Occipital lobe (tissue), 2 donors: ENCODE results near the gene FNBP1. TPM values are rescaled to one million over a fixed set of nuclear protein-coding genes. Genes with fewer than 3 reads are reported as not detected.
A peak's percentile ranks its signal among the peaks of the same experiment; 100 is the strongest.
"Not testable (repeated sequence)": the region's sequence is repeated elsewhere in the genome, so short reads cannot be mapped to it uniquely, and the experiment has no call there.

Experiments
- DNase-seq: peaks from one replicate; lab custom pipeline; 2025; lab: John Stamatoyannopoulos, UW
- total RNA-seq: library from RNA; depleted of rRNA; stranded (reverse); fragments of >200 nt; gene quantifications from one replicate; pipeline ENCODE4 v1.2.3, GENCODE V29; 2014

The FNBP1 gene
- total RNA-seq, 1 donor from 2014 or later, result 59.9 TPM

DNA sequence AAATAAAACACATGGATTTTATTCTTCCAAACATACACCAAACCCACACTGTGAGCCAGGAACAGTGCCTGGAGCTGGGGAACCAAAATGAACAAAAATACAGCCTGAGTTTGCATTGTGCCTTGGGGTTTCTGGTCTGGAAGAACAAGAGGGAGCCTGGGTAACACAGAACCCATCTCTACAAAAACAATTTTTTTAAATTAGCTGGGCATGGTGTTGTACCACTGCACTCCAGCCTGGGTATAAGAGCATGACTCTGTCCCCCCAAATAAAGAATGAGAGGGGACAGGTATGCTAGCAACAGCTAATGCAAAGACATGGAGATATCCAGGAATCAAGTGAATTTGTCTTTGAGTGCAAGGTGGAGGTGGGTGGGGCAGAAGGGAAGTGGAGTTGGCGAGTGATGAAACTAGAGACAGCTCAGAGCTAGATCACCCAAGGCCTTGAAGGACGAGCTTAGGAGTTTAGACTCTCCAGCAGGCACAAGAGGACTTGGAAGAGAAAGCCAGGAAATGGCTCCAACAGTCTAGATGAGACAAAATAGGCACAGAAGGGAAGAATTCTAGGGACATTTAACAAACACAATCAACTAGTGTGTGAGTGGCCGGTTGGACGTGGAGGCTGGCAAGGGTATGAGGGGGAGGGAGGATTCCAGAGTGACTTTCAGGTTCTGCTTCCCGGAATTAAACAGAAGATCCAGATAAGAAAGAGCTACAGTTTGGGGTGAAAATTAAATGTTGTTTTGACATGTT lies 47.4 kb downstream of the FNBP1 start:
- DNase-seq, result peak; percentile 5

DNA sequence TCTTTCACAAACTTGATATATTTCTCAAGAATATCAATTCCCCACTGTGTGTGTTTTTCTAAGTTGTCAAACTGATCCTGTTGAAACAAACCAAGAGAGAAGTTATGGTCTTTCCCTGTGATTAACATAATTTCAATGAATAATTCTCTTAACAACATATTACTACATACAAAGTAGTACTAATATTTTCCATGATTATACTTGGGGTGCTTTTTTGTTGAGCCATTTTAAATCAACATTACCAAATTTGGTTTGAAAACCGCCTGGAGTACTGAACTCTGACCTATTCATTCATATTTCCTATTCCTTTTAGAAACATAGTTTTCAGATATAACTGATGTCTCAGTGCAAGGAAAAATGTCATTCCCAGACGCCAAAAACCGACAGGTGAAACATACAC lies 48.1 kb downstream of the FNBP1 start:
- no peak for DNase-seq

DNA sequence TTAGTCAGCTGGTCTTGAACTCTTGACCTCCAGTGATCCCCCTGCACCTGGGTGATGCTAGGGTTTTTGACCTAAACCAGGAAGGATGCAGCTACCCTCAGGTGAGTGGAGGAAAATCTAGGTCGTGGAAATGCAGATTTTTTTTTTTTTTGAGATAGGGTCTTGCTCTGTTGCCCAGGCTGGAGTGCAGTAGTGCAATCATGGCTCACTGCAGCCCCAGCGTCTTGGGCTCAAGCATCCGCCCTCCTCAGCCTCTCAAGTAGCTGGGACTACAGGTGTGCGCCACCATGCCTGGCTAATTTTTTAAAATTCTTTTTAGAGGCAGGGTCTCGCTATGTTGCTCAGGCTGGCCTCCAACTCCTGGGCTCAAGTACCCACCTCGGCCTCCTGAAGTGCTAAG lies 51.9 kb downstream of the FNBP1 start:
- not testable (repeated sequence) for DNase-seq

GRCh38 chr9:129990269-129991010 lies 52.5 kb downstream of the FNBP1 start:
- no peak for DNase-seq

- no peak for DNase-seq
Observed at GRCh38 chr9:129989740-129990139, 53.2 kb downstream of the FNBP1 start.

- no peak for DNase-seq
Observed at GRCh38 chr9:129989362-129989708, 53.7 kb downstream of the FNBP1 start.

- no peak for DNase-seq
Observed at GRCh38 chr9:129988607-129989361, 54.2 kb downstream of the FNBP1 start.

DNA sequence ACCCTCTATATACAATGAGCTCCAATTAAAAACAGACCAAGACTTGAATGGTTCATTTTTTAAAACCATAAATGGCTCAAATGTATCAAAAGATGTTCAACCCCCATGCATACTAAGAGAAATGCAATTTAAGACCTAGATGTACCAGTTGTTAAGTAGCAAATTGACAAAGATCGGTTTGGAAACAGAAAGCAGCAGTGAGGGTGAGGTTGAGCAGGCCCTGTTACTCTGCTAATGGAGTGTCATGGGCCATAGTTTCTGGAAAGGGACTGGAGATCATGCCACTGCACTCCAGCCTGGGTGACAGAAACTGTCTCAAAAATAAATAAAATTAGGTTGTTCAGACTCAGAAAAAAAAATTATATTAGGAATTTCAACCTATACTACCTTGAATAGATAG lies 55.0 kb downstream of the FNBP1 start:
- no peak for DNase-seq

- no peak for DNase-seq
Observed at GRCh38 chr9:129987047-129987446, 55.9 kb downstream of the FNBP1 start.

- DNase-seq, result not testable (repeated sequence)
Observed at GRCh38 chr9:129984589-129984988, 58.4 kb downstream of the FNBP1 start.

DNA sequence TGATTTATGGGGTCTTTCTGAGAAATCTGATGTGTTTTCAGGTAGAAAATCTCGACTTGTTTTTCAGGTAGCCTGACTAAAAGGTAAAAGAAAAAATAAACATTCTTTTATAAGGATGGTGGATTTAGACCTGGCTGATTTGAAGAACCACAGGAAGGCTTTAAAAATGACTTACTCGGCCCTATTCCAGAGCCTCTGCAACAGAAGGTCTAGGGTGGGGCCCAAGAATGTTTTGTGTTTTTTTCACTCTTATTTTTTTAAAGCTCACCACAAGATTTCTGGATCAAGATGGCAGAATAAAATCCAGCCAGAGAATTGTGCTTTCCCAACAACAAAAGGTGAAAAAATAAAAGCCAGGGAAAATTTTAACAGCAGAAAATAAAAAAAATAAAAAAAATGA lies 59.1 kb downstream of the FNBP1 start:
- DNase-seq, result no peak

- no peak for DNase-seq
Observed at GRCh38 chr9:129981180-129981907, 61.6 kb downstream of the FNBP1 start.

DNA sequence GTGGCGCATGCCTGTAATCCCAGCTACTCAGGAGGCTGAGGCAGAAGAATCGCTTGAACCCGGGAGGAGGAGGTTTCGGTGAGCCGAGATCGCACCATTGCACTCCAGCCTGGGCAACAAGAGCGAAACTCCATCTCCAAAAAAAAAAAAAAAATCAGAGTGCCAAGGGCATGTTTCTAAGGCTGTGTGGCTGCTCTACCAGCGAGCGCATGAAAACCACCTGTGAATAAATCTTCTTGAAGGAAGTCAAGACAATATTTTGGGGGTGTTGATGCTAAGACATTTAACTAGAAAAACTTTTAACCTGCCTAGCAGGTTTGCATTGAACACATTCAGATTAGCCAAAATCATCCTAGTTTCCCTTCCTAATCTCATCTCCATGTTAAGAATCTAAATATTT lies 62.8 kb downstream of the FNBP1 start:
- DNase-seq, result not testable (repeated sequence)

DNA sequence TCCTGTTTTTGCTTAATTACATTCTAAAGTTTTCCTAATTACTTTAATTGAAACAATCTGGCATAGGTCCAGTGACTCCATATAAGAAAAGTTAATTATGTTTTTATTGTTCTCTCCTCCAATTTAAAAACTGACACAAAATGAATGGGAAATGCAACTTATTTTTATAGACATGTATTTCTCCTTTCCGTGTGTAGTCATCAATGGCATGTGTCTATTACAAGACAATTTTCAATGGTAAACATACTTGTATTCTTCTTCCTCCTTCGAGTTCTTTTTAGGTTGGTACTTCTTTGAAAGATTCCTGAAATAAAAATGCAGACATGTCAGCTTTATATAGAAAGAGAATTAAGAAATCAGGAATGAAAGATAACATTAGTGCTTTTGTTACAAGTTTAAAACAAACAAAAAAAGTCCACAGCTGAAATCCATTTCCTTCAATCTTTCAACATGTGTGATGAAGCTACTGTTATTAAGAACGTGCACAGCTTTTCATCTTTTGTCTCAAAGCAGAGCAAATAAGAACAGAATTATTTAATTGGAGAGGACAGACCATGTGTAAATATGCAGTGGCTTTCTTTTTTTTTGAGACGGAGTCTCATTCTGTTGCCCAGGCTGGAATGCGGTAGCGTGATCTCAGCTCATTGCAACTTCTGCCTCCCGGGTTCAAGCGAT lies 63.8 kb downstream of the FNBP1 start:
- DNase-seq, result no peak

- no peak for DNase-seq
Observed at GRCh38 chr9:129972816-129973215, 70.2 kb downstream of the FNBP1 start.

- DNase-seq, result no peak
Observed at GRCh38 chr9:129968690-129969485, 74.1 kb downstream of the FNBP1 start.

DNA sequence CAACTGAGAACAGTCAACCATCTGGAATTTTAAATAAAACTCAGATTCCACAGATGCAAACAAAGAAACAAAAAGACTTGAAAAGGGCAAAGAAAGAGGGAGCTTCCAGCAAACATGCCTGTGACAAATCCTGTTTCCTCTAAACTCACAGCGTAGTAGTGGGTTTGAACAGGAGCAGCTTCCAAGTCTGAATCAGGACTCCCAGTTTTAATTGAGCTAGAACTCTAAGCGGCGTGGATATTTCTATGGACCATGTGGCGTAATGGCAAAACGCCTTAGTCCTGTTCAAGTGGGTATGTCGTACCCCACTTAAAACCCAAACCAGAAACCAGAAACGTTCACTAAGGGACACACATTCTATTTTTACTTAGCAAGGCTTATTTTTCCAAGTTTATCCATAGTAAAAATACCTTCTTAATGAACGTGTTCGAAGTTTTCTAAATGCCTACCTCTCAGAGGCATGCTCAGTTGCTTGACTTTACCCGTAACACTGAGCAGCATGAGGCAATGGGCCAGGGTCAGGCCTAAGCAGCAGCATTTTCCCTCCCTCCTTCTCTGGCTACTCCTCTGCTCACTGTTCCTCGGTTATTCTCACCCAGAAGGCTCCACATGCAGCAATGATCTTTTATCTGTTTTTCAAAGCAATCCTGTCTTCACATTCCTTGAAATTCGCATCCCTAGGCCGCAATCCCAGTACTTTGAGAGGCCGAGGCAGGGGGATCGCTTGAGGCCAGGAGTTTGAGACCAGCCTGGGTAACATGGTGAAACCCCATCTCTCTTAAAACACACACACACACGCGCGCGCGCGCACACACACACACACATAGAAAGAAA lies 77.9 kb downstream of the FNBP1 start:
- no peak for DNase-seq

DNA sequence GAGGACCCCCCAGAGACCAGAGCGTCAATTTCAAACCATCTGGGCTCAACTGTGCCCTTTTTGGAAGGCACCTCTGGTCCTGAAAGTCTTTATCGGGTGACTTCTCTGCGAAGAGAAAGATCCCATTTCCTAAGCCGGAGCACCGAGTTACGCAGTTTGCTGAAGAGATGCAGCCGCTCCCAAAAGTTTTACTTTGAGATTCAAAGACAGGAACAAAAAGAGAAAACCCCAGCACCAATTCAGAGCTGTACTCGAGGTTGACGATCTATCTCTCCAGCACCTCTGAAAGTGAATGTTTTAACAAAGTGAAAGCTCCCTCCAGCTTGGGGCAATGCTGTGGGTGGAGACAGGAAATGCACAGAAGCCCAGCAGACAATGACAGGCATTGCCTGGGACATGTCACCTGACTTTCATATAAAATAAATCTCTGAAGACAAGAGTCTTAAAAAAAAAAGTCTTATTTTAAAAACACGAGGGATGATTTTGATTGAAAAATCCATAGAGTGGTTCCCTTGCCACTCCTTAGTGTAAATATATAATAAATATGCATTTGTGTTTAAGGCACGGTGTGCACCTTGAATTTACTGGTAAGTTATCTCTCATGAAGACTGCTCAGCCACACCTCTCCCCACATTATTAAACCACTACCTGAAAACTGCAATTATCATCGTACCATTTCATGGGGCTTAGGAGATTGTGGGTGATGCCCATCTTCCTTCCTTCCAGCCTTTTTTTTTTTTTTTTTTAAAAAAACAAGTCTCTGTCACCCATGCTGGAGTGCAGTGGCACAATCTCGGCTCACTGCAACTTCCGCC lies 79.9 kb downstream of the FNBP1 start:
- no peak for DNase-seq
